ENCODE results near the gene EIF2AK3.

- TF ChIP-seq, protein P1, sequence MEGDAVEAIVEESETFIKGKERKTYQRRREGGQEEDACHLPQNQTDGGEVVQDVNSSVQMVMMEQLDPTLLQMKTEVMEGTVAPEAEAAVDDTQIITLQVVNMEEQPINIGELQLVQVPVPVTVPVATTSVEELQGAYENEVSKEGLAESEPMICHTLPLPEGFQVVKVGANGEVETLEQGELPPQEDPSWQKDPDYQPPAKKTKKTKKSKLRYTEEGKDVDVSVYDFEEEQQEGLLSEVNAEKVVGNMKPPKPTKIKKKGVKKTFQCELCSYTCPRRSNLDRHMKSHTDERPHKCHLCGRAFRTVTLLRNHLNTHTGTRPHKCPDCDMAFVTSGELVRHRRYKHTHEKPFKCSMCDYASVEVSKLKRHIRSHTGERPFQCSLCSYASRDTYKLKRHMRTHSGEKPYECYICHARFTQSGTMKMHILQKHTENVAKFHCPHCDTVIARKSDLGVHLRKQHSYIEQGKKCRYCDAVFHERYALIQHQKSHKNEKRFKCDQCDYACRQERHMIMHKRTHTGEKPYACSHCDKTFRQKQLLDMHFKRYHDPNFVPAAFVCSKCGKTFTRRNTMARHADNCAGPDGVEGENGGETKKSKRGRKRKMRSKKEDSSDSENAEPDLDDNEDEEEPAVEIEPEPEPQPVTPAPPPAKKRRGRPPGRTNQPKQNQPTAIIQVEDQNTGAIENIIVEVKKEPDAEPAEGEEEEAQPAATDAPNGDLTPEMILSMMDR (IDR thresholded peaks at IDR 0.05): no peak
- TF ChIP-seq POLR2AphosphoS5 (IDR thresholded peaks at IDR 0.05): no peak
- TF ChIP-seq POLR2A (IDR thresholded peaks at IDR 0.05): no peak
These were observed 10.2 kb upstream of the EIF2AK3 start for GRCh38 chr2:88637464-88637863.
